ENCODE results near the gene MROH8.
"Not testable (repeated sequence)": the region's sequence is repeated elsewhere in the genome, so short reads cannot be mapped to it uniquely, and the experiment has no call there.

Gene MROH8

GRCh38 chr20:37077009-37077408, 102.3 kb downstream of the MROH8 start:
- DNase-seq, result no peak

- no peak for DNase-seq
These were observed 103.2 kb downstream of the MROH8 start for GRCh38 chr20:37075932-37076685.

- no peak for DNase-seq
These were observed 106.8 kb downstream of the MROH8 start for GRCh38 chr20:37072293-37073196.

GRCh38 chr20:37071481-37071911, 107.9 kb downstream of the MROH8 start:
- DNase-seq, result no peak

GRCh38 chr20:37069563-37069962, 109.8 kb downstream of the MROH8 start:
- DNase-seq, result not testable (repeated sequence)

GRCh38 chr20:37066168-37066567, 113.2 kb downstream of the MROH8 start:
- DNase-seq, result peak; percentile 87

GRCh38 chr20:37055276-37055675, 124.1 kb downstream of the MROH8 start:
- no peak for DNase-seq

- no peak for DNase-seq
These were observed 126.0 kb downstream of the MROH8 start for GRCh38 chr20:37053230-37053950.

Measured in NCI-H526 treated with DMSO at 0.1 percent for 48 hours (cell line).